ENCODE results near the gene NNT.
"Not testable (repeated sequence)": the region's sequence is repeated elsewhere in the genome, so short reads cannot be mapped to it uniquely, and the experiment has no call there.

The NNT gene

GRCh38 chr5:43700601-43701000, 97.6 kb downstream of the NNT start:
- H3K27ac ChIP-seq, result no peak overlapping the region
- TF ChIP-seq CTCF (IDR thresholded peaks at IDR 0.05) (no peak), ZFX (IDR thresholded peaks at IDR 0.05; ENCODE audit: borderline replicate concordance) (no peak)

GRCh38 chr5:43701227-43701626, 98.2 kb downstream of the NNT start:
- no peak overlapping the region for H3K27ac ChIP-seq
- TF ChIP-seq ZFX (IDR thresholded peaks at IDR 0.05; ENCODE audit: borderline replicate concordance) (no peak), CTCF (IDR thresholded peaks at IDR 0.05) (no peak)

GRCh38 chr5:43702293-43702692, 99.3 kb downstream of the NNT start:
- TF ChIP-seq CTCF (IDR thresholded peaks at IDR 0.05), result no peak
- no peak for TF ChIP-seq ZFX (IDR thresholded peaks at IDR 0.05; ENCODE audit: borderline replicate concordance)
- H3K27ac ChIP-seq, result no peak overlapping the region

GRCh38 chr5:43702815-43703214, 99.8 kb downstream of the NNT start:
- no peak for TF ChIP-seq ZFX (IDR thresholded peaks at IDR 0.05; ENCODE audit: borderline replicate concordance)
- no peak for TF ChIP-seq CTCF (IDR thresholded peaks at IDR 0.05)

GRCh38 chr5:43704243-43704642, 101.3 kb downstream of the NNT start:
- TF ChIP-seq ZFX (IDR thresholded peaks at IDR 0.05; ENCODE audit: borderline replicate concordance) (no peak), CTCF (IDR thresholded peaks at IDR 0.05) (no peak)
- no peak overlapping the region for H3K27ac ChIP-seq

More at GRCh38 chr5:43702815-43703214, 99.8 kb downstream of the NNT start:
- no peak overlapping the region for H3K27ac ChIP-seq

- not testable (repeated sequence) for H3K27ac ChIP-seq
These were observed 103.6 kb downstream of the NNT start for GRCh38 chr5:43706576-43706975.

- no peak for TF ChIP-seq CTCF (IDR thresholded peaks at IDR 0.05)
- TF ChIP-seq ZFX (IDR thresholded peaks at IDR 0.05; ENCODE audit: borderline replicate concordance), result no peak
- H3K27ac ChIP-seq, result no peak overlapping the region
These were observed 108.5 kb downstream of the NNT start for GRCh38 chr5:43711496-43711895.

GRCh38 chr5:43712081-43712480, 109.1 kb downstream of the NNT start:
- no peak overlapping the region for H3K27ac ChIP-seq
- TF ChIP-seq ZFX (IDR thresholded peaks at IDR 0.05; ENCODE audit: borderline replicate concordance), result no peak
- no peak for TF ChIP-seq CTCF (IDR thresholded peaks at IDR 0.05)

- H3K27ac ChIP-seq, result not testable (repeated sequence)
These were observed 116.8 kb downstream of the NNT start for GRCh38 chr5:43719783-43720182.

Measured in 22Rv1 (cell line).